22Rv1 (cell line): ENCODE measurements around the gene ABCA7.

Experiments used
- H3K27ac ChIP-seq: fragments of 450-650 bp; 2 replicates; pipeline ENCODE4 v1.5.1; 2017
- ZFX ChIP-seq: fragments of 450-650 bp; IDR thresholded peaks from 2 replicates; pipeline ENCODE4 v1.6.1; 2017; ENCODE audit warnings: antibody characterized with exemption, borderline replicate concordance
- TF ChIP-seq, protein P1 (sequence below): fragments of 450-650 bp; IDR thresholded peaks from 2 replicates; pipeline ENCODE4 v1.5.1; 2017; ENCODE audit warnings: mild to moderate bottlenecking

ABCA7 gene

GRCh38 chr19:1070576-1070930 is 30.6 kb downstream of the ABCA7 start:
- no peak overlapping the region for H3K27ac ChIP-seq
- TF ChIP-seq, protein P1, sequence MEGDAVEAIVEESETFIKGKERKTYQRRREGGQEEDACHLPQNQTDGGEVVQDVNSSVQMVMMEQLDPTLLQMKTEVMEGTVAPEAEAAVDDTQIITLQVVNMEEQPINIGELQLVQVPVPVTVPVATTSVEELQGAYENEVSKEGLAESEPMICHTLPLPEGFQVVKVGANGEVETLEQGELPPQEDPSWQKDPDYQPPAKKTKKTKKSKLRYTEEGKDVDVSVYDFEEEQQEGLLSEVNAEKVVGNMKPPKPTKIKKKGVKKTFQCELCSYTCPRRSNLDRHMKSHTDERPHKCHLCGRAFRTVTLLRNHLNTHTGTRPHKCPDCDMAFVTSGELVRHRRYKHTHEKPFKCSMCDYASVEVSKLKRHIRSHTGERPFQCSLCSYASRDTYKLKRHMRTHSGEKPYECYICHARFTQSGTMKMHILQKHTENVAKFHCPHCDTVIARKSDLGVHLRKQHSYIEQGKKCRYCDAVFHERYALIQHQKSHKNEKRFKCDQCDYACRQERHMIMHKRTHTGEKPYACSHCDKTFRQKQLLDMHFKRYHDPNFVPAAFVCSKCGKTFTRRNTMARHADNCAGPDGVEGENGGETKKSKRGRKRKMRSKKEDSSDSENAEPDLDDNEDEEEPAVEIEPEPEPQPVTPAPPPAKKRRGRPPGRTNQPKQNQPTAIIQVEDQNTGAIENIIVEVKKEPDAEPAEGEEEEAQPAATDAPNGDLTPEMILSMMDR: no peak; the same call in 1 of the 2 replicates
- no peak for TF ChIP-seq ZFX

- no peak overlapping the region for H3K27ac ChIP-seq
- TF ChIP-seq, protein P1: no peak
- no peak for TF ChIP-seq ZFX
Observed at GRCh38 chr19:1070931-1071791, 31.3 kb downstream of the ABCA7 start.

DNA sequence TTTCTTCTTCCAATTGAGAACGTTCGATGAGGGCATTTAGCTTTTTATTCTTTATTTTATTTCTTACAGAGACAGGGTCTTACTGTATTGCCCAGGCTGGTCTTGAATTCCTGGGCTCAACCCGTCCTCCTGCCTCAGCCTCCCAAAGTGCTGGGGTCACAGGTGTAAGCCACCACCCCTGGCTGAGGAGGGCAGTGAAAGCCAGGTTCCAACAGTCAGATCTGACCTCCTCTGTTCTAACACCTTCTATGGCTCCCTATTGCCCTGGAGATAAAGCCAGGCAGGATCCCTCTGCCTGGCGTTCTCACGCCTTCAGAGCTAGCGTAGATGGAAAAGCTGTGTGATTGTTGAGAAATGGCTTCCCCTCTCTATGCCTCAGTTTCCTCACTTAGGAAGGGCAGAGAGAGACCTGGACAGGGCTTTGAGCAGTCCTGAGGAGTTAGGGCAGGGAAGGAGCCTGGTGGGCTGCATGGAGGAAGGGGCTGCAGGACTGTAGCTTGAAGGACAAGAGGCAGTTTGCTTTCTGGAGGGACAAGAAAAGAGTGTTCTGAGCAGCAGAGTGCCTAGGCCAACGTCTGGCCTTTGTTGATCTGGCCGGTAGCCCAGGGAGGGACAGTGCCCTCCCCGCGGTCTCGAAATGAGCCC is 32.6 kb downstream of the ABCA7 start:
- TF ChIP-seq, protein P1: no peak
- no peak for TF ChIP-seq ZFX
- H3K27ac ChIP-seq: no peak overlapping the region

DNA sequence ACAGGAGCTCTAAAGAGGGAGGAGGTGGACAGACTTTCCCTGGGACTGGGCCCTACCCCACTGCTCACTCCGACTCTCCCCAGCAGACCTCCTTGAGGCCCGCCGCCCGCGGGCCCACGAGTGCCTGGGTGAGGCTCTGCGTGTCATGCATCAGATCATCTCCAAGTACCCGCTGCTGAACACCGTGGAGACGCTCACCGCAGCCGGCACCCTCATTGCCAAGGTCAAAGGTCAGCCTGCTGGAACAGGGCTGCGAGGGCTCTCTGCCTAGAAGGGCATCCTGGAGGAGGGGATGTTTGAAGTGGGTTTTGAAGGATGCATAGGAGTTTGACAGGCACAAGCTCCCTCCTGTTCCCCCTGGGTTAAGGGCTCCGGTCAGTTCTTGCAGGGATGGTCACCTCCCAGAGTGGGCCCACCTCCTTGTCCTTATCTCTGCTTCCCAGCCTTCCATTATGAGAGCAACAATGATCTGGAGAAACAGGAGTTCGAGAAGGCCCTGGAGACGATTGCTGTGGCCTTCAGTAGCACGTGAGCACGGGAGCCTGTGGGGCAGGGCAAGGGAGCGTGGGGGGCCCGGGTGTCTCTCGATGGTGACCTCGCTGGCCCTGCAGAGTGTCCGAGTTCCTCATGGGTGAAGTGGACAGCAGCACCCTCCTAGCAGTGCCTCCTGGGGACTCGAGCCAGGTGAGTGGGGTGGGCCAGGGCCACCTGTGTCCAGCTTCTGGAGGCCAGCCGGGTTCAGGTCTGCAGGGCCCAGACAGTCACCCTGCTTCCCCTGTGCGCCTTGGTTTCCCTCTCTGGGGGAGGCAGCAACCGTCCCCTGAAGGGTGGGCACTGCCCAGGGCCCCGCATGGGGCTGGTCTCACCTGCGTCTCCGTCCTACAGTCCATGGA is 33.4 kb downstream of the ABCA7 start:
- no peak overlapping the region for H3K27ac ChIP-seq
- TF ChIP-seq ZFX: no peak
- TF ChIP-seq, protein P1: no peak

- peak overlapping the region; percentile 79 for H3K27ac ChIP-seq
- TF ChIP-seq ZFX: no peak
- TF ChIP-seq, protein P1: no peak
Observed at GRCh38 chr19:1073956-1074517, 34.1 kb downstream of the ABCA7 start.

- no peak for TF ChIP-seq ZFX
- TF ChIP-seq, protein P1: no peak
- H3K27ac ChIP-seq: peak overlapping the region; percentile 79
Observed at GRCh38 chr19:1074544-1075283, 34.8 kb downstream of the ABCA7 start.
